OCI-LY1 (cell line): Measurements from ENCODE around the gene CRMP1.

Source experiments
- H2AFZ ChIP-seq: fragments of 200-600 bp; sonication (generic), shearing (Covaris generic); 2 replicates; pipeline ENCODE4 v1.6.0; 2014; ENCODE audit warnings: antibody characterized with exemption, mild to moderate bottlenecking, low read length
- H3F3A ChIP-seq: fragments of 200-600 bp; sonication (generic), shearing (Covaris generic); 2 replicates; pipeline ENCODE4 v1.6.0; 2014; ENCODE audit warnings: mild to moderate bottlenecking, antibody characterized with exemption, low read length, moderate library complexity; ENCODE audit not compliant: insufficient read depth
- H3K27ac ChIP-seq: fragments of 200-600 bp; sonication (generic); 2 replicates; pipeline ENCODE4 v1.5.1; 2014; ENCODE audit warnings: low read length, mixed run types, mild to moderate bottlenecking, low read depth; ENCODE audit not compliant: poor library complexity, severe bottlenecking
- H3K27me3 ChIP-seq: fragments of 200-600 bp; sonication (generic); 2 replicates; pipeline ENCODE4 v1.6.0; 2014; ENCODE audit warnings: antibody characterized with exemption, mild to moderate bottlenecking, low read length, moderate library complexity; ENCODE audit not compliant: insufficient read depth
- H3K36me3 ChIP-seq: fragments of 200-600 bp; sonication (generic); 2 replicates; pipeline ENCODE4 v1.6.1; 2014; ENCODE audit warnings: mild to moderate bottlenecking, antibody characterized with exemption, low read length, moderate library complexity, mixed read lengths; ENCODE audit not compliant: insufficient read depth
- H3K4me1 ChIP-seq: fragments of 200-600 bp; sonication (generic); 2 replicates; pipeline ENCODE4 v1.5.1; 2014; ENCODE audit warnings: mild to moderate bottlenecking, low read length, moderate library complexity; ENCODE audit not compliant: insufficient read depth, severe bottlenecking
- H3K4me2 ChIP-seq: fragments of 200-600 bp; sonication (generic), shearing (Covaris generic); 2 replicates; pipeline ENCODE4 v1.6.1; 2014; ENCODE audit warnings: low read length
- H3K4me3 ChIP-seq: fragments of 200-600 bp; sonication (generic); 2 replicates; pipeline ENCODE4 v1.5.1; 2014; ENCODE audit warnings: low read length, low read depth, mild to moderate bottlenecking, mixed read lengths; ENCODE audit not compliant: poor library complexity, severe bottlenecking
- H3K79me2 ChIP-seq: fragments of 200-600 bp; shearing (Covaris generic); 2 replicates; pipeline ENCODE4 v1.6.1; 2016; ENCODE audit warnings: mixed run types, low read length, mixed read lengths; ENCODE audit not compliant: insufficient read depth
- H3K9ac ChIP-seq: fragments of 200-600 bp; sonication (generic), shearing (Covaris generic); 2 replicates; pipeline ENCODE4 v1.6.1; 2014; ENCODE audit warnings: mild to moderate bottlenecking, low read length, mixed read lengths
- H3K9me2 ChIP-seq: fragments of 200-600 bp; sonication (generic), shearing (Covaris generic); 2 replicates; pipeline ENCODE4 v1.6.1; 2014; ENCODE audit warnings: low read depth, mild to moderate bottlenecking, low read length, mixed read lengths
- H3K9me3 ChIP-seq: fragments of 200-600 bp; shearing (Covaris generic); 2 replicates; pipeline ENCODE4 v1.6.1; 2014; ENCODE audit warnings: low read length, mixed read lengths
- H4K20me1 ChIP-seq: fragments of 200-600 bp; sonication (generic), shearing (Covaris generic); 2 replicates; pipeline ENCODE4 v1.6.0; 2016; ENCODE audit warnings: mild to moderate bottlenecking, low read length; ENCODE audit not compliant: insufficient read depth
- EZH2 ChIP-seq: fragments of 200-600 bp; sonication (generic), shearing (Covaris generic); IDR thresholded peaks from 2 replicates; pipeline ENCODE4 v1.8.0; 2017; ENCODE audit warnings: borderline replicate concordance, mixed run types, mild to moderate bottlenecking, antibody characterized with exemption, low read length, moderate library complexity, mixed read lengths
- TF ChIP-seq, protein P1 (sequence below): fragments of 200-600 bp; sonication (generic), shearing (Covaris generic); IDR thresholded peaks from 2 replicates; pipeline ENCODE4 v1.5.1; 2017; ENCODE audit warnings: mild to moderate bottlenecking, antibody characterized with exemption, low read length, moderate library complexity, mixed read lengths

CRMP1 gene

DNA sequence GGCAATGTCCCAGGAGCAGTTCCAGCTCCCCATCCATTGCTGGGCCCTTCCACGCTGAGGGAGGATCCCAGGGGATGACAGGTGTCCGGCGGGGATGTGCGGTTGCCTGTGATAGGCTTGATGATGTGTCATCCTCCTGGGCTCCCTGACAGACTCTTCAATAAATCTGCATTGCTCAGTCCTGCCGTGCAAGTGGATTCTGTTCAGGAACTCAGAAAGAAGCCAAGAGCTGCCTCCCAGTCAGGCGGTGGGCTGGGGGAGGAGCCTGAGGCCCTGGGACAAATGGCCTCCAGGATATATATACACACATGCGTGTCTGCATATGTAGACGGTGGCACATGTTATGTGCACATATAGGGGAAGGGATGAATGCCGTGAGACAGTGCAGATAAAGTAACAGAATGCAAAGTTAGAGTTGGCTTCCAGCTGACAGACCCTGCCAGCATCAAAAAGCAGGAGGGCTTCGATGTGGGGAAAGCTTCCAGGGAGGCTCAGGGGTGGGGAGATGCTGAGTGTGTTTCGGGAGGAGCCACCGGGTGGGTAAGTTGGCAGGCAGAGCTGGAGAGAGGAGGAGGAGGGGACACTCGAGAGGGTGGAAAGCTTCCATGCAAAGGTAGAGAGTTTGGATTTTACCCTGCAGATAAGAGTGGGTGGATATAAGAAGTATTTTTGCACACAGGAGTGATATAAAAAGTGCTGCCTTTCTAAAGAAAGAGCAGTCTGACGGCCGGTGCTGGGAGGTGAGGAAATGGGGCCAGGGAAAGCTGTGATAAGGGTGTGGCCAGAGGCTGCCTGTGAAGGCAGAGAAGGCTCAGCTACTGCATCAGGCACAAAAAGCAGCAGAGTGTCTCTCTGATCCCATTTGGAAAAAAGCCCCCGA is 28.5 kb upstream of the CRMP1 start:
- Histone ChIP-seq H3K36me3 (no peaks in the 10 kb centered on the region), H3K27me3 (no peaks in the 10 kb centered on the region), H3K79me2 (no peaks in the 10 kb centered on the region), H2AFZ (no peak overlapping the region), H3K9ac (no peak overlapping the region), H3F3A (no peaks in the 10 kb centered on the region), H3K4me2 (no peak overlapping the region), H3K9me3 (no peaks in the 10 kb centered on the region), H3K4me3 (no peak overlapping the region), H4K20me1 (no peaks in the 10 kb centered on the region), H3K27ac (no peak overlapping the region), H3K9me2 (no peaks in the 10 kb centered on the region), H3K4me1 (no peaks in the 10 kb centered on the region)
- TF ChIP-seq, protein P1, sequence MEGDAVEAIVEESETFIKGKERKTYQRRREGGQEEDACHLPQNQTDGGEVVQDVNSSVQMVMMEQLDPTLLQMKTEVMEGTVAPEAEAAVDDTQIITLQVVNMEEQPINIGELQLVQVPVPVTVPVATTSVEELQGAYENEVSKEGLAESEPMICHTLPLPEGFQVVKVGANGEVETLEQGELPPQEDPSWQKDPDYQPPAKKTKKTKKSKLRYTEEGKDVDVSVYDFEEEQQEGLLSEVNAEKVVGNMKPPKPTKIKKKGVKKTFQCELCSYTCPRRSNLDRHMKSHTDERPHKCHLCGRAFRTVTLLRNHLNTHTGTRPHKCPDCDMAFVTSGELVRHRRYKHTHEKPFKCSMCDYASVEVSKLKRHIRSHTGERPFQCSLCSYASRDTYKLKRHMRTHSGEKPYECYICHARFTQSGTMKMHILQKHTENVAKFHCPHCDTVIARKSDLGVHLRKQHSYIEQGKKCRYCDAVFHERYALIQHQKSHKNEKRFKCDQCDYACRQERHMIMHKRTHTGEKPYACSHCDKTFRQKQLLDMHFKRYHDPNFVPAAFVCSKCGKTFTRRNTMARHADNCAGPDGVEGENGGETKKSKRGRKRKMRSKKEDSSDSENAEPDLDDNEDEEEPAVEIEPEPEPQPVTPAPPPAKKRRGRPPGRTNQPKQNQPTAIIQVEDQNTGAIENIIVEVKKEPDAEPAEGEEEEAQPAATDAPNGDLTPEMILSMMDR, result no peak
- no peak for TF ChIP-seq EZH2

DNA sequence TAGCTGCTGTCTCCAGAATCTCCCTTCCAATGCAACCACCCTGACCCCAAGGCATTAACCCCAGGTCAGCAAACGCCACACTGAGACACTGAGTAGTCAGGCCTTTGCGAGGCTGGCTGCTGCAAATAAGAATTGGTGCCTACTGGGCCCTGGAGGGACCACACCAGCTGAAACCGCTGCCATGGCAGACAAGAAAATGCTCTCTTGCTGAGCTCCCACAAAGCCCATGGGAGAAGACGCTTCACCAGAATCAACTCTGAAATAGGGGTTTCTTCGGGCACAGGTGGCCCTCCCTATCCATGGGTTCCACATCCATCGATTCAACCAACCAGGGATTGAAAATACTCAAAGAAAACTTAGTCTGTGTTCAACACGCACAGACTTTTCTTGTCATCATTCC is 26.7 kb upstream of the CRMP1 start:
- H4K20me1 ChIP-seq, result no peaks in the 10 kb centered on the region
- H3K9ac ChIP-seq, result no peak overlapping the region
- no peak overlapping the region for H2AFZ ChIP-seq
- no peaks in the 10 kb centered on the region for H3K9me2 ChIP-seq
- H3K36me3 ChIP-seq, result no peaks in the 10 kb centered on the region
- no peak overlapping the region for H3K4me3 ChIP-seq
- no peaks in the 10 kb centered on the region for H3F3A ChIP-seq
- no peaks in the 10 kb centered on the region for H3K9me3 ChIP-seq
- H3K4me1 ChIP-seq, result no peaks in the 10 kb centered on the region
- H3K79me2 ChIP-seq, result no peaks in the 10 kb centered on the region
- H3K4me2 ChIP-seq, result no peak overlapping the region
- no peak overlapping the region for H3K27ac ChIP-seq
- no peaks in the 10 kb centered on the region for H3K27me3 ChIP-seq
- TF ChIP-seq, protein P1, result no peak
- no peak for TF ChIP-seq EZH2

DNA sequence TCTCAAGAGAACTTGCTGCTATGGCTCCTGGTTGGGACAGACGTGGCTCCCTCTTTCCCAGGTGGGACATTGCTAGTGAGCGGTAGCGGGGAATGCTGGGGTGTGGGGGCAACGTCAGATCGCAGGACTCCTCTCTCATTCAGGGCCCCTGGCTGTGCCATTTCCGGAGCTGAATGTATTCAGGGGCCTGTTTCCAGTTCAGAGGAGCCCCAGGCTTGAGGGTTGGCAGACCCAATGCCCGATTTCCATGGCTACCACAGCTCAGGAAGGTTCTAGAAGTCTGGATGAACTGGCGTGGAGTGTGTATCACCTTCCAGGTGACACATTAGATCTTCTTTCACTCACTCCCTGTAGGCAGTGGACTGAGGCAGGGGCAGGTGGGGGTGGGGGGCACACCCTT is 26.2 kb upstream of the CRMP1 start:
- Histone ChIP-seq H3K27me3 (no peaks in the 10 kb centered on the region), H3K79me2 (no peaks in the 10 kb centered on the region), H4K20me1 (no peaks in the 10 kb centered on the region), H3K36me3 (no peaks in the 10 kb centered on the region), H3K4me3 (no peak overlapping the region), H3K27ac (no peak overlapping the region), H3F3A (no peaks in the 10 kb centered on the region), H3K9me3 (no peaks in the 10 kb centered on the region), H3K9me2 (no peaks in the 10 kb centered on the region), H3K4me1 (no peaks in the 10 kb centered on the region), H2AFZ (no peak overlapping the region), H3K4me2 (no peak overlapping the region), H3K9ac (no peak overlapping the region)
- TF ChIP-seq, protein P1, result no peak
- no peak for TF ChIP-seq EZH2
